D721Med (cell line): Measurements from ENCODE around the gene RAB25.

ENCODE experiments used
- DNase-seq: peaks from one replicate; pipeline ENCODE4 v3.0.0; 2011; ENCODE audit warnings: low spot score; ENCODE audit not compliant: insufficient read length
- FAIRE-seq: peaks from 2 replicates; lab custom pipeline; 2011; peaks lifted over from hg19 to GRCh38; lab: Jason Lieb, UNC
- TF ChIP-seq, protein P1 (sequence below): IDR thresholded peaks from 2 replicates; pipeline ENCODE4 v1.5.1; 2012; ENCODE audit warnings: mild to moderate bottlenecking, control low read depth; ENCODE audit not compliant: insufficient read depth; ENCODE audit errors: missing control alignments

The RAB25 gene

DNA sequence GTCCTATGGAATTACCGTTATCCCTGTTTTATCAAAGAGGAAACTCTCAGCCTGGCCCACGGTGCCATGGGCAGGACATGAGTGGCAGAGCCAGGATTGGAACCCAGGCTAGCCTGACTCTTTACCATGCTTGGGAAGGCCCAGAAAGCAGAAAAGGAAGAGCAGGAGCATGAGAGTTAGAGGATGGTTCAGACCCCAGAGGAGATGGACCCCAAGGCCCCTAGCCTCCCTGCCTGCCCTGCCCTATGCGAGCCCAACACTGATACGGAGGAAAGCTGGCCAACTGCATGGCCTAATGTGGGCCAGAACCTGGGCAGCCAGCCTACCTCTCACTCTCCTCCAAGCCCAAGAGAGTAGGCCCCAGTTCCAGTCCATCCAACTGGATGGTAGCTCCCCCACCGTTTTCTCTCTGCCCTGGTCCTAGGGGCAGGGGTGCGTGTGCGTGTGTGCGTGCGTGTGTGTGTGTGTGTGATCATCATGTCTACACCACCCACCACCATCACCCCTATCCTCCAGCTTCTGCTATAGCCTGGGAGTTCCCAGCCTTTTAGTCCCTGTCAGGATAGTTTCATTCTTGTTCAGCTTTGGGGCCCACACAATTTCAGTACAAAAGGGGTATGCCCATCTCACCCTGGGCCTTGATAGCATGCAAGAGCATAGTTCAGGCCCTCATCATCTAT, 36.7 kb downstream of the RAB25 start:
- FAIRE-seq, result no peak
- TF ChIP-seq, protein P1, sequence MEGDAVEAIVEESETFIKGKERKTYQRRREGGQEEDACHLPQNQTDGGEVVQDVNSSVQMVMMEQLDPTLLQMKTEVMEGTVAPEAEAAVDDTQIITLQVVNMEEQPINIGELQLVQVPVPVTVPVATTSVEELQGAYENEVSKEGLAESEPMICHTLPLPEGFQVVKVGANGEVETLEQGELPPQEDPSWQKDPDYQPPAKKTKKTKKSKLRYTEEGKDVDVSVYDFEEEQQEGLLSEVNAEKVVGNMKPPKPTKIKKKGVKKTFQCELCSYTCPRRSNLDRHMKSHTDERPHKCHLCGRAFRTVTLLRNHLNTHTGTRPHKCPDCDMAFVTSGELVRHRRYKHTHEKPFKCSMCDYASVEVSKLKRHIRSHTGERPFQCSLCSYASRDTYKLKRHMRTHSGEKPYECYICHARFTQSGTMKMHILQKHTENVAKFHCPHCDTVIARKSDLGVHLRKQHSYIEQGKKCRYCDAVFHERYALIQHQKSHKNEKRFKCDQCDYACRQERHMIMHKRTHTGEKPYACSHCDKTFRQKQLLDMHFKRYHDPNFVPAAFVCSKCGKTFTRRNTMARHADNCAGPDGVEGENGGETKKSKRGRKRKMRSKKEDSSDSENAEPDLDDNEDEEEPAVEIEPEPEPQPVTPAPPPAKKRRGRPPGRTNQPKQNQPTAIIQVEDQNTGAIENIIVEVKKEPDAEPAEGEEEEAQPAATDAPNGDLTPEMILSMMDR, result no peak
- DNase-seq, result no peak

DNA sequence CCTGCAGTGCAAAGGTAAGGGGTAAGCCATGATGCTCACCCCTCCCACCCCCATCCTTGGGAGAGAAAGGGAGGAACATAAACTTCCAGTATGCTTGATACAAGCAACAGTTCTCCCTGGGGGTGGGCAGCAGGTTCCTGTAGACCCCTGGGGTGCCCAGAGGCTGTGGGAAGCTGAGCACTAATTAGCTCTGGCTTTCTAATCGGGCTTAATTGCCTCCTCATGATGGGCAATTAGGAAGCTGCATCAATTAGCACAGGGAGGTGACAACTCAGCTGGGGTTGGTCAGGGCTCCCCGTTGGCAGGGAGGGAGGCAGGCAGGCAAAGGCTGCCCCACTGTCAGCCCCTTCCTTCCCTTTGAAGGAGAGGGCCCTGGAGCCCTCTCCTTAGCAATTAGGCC, 37.8 kb downstream of the RAB25 start:
- TF ChIP-seq, protein P1, result no peak
- FAIRE-seq, result no peak
- no peak for DNase-seq

DNA sequence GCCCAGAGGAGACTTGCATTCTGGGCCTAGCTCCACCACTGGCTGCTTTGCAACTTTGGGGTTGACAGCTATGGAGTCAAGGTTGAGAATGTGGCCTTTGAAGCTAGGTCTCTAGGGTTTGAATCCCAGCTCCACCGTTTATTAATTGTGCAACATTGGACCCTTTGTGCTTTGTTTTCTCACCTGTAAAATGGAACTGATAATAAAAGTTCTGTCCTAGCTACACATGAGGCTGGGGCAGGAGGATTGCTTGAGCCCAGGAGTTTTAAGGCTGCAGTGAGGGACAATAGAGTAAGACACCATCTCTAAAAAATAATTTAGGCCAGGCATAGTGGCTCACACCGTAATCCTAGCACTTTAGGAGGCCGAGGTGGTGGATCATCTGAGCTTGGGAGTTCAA, 38.3 kb downstream of the RAB25 start:
- FAIRE-seq (no peak), DNase-seq (no peak)
- TF ChIP-seq, protein P1, result no peak

DNA sequence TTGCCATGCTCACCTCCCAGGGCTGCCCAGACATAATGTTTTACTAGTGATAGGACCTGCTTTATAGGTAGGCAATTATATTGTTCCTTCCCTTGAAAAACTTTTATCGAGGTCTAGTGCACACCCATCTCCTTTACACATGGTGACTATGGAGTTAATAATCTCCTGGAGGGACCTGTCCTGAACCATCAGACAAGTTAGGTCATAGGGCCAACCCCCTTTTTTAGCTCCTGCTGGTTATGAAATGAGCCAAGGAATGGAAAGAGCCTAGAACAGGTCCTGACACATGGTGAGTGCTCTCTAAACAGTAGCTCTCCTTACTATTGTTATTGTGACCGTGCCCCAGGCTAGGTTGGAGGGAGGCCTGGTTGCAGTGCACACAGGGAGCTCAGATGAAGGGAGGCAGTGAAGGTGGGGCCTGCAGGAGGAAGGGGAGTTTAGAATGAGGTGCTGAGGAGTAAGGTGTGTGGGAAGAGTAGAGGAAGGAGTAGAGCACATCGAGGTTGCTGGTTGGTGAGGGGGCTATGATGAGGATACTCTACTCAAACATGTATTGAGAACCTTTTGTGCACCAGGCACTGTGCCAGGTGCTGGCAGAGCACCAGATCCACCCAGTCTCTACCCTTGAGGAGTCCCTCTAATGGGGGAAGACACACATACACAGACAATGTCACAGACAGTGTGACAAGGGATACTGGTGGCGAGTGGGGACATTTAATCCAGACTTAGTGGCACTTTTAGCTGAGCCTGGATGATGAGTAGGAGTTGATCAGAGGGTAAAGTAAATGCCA, 39.4 kb downstream of the RAB25 start:
- TF ChIP-seq, protein P1, result no peak
- DNase-seq (no peak), FAIRE-seq (no peak)

DNA sequence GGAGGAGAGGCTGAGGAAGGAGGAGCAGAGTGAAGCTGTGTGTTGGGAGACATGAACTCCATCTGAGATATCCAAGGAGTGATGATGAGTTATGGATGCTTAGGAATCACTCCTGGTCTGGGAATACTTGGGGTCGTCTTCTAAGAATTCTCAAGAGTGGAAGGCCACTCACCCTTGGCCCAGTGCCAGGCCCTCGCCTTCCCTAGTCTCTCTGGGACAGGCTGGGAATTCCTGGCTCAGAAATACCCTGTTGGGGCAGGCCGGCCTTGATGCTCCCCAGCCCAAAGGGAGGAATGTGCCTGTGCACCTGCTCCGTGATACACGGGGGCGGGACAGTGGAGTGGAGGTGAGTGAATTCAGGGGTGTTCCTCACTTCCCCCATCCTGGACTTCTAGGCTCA, 40.9 kb downstream of the RAB25 start:
- TF ChIP-seq, protein P1, result no peak
- FAIRE-seq, result no peak
- no peak for DNase-seq

DNA sequence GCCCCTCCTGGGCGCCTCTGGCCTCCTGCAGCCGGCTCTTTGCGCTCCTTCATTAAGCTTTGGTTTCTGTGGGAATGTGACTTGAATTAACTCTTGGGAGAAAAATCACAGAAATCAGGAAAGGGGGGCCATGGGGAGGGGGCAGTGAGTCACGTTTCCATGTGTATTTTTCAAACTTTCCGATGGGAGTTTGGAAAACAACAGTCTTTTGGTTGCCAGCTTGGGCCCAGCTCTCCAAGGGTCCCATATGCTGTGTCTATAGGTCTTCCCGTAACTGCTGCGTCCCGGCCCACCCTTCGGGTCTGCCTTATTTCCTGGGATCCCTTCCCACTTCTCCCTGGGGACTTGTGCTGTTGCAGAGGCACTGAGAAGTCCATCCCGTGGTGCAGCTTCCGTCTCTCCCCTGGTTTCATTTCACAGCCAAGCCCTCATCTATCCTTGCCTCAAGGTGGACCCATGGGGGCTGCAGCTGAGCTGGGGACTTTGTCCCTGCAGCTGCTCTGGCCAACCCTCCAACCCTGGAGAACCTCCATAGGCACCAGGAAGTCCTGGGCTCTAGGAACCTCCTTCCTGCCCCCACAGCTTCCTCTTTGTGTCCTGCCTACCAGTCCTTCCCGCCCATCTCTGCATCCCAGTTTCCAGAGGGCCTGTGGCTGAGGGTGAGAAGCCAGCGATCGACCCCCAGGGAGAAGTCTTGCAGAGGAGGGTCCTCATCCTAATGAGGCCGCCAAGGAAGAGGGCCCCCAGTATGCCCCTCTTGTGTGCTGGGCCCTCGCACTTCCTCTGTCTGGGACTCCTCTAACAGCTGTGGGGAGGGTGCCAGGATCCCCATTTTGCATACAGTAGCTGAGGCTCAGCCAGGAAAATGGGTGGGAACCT, 41.9 kb downstream of the RAB25 start:
- DNase-seq, result no peak
- TF ChIP-seq, protein P1, result no peak
- FAIRE-seq, result no peak
